ENCODE measurements around the gene ACSS2.

ACSS2 gene

GRCh38 chr20:34951252-34951651 lies 74.8 kb downstream of the ACSS2 start:
- DNase-seq (ENCODE audit: low read depth) = no peak

DNA sequence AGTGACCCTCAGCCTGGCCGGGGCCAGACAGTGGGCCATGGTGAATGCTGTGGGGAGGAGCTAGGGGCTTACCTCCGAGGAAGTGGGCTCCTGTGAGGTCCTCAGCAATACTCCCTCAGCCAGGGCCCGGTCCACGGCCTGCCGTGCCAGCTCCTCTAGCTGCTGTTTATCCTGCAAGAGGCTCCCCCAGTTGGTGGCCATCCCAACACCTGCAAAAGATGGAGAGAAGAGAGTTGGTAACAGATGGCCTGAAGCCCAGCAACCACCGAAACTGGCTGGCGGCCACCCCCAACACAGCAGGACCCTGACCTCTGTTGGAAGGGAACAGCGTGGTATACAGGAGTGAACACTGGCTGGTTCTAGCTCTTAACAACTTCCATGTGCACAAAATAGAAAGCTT lies 75.2 kb downstream of the ACSS2 start:
- no peak for DNase-seq (ENCODE audit: low read depth)

DNA sequence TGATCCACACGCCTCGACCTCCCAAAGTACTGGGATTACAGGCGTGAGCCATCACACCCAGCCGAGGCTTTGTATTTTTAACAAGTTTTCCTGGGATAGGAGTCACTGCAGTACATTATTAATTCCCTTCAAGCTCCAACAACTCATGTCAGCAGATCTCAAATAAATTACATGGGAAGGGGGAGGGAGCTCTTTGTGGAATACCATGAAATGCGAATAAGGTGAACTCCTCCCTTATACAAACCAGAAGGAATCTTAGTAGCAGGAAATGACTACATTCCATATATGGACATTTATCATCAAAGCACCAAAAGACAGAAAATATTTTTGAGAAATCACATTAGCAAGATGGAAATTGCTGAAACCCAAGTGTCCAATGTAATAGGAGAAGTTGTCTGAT lies 76.3 kb downstream of the ACSS2 start:
- no peak for DNase-seq (ENCODE audit: low read depth)

DNA sequence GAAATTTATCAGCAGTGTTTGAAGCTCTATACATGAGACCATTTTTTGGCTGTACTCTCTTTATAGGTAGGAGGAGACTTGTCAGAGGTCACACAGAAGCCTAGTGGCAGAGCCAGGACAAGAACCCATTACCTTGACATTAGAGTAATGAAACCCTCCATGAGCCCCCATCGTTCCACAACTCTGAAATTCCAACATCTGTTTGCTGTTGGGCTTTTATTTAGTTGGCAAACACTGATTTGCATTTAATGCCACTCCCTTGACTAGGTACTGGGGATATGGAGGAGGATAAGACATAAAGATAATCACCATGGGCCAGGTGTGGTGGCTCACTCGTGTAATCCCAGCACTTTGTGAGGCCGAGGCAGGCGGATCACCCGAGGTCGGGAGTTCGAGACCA lies 77.5 kb downstream of the ACSS2 start:
- no peak for DNase-seq (ENCODE audit: low read depth)

DNA sequence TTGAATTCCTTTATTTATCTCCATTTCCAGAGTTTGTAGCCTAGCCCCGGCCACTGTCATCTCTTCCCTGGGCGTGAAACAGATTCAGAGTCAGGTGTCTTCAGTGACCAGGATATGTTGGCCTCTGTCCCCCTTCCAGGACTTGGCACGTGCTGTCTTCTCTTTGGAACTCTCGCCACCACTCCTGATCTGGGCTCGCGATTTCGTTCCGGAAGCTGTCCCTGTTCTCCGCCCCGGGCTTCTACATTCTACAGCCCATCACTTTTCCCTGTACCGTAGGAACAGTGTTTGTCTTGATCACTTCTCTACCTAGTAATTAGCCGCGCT lies 78.5 kb downstream of the ACSS2 start:
- DNase-seq (ENCODE audit: low read depth) = no peak

DNA sequence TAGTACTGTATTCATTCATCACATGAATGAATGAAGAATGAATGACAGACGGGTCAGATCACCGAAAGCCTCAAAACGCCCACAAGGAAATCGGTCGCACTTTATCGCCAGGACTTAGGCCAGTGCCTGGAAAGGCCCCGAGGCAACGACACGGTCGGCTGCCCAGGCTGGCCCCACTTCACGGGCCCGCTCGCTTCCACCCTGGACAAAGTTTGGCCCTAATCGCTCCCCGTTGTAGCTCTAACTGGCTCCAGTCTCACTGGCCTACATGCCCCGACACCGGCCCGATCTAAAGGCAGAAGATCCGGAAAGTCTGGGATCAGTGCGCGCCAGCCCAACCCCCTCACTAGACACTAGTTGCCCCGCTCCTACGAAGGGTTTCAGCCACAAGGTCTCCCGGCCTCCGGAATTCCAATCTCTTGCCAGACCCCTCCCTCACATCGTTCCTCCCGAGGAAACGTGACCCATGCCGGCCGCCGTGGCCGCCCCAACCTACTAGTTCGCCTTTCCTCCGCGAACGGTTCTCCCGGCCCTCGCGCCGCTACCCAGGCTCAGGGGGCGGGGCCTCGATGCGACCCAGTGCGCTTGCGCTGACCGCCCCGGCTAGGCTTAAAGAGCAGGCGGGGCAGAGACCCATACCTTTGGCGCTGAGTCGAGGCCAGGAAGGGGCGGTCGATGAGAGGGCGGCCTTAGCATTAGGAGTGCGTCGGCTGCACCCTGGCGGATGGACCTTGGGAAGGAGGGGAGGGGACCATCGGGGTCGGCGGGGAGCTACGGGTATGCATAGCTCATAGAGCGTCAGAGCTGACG lies 79.0 kb downstream of the ACSS2 start, which contains the start of the genes GSS and MYH7B:
Gene GSS, minus strand, starts transcription at position 576 of the 810 bp plus-strand sequence. CDS start 3,954 bp downstream, outside the sequence.
Gene MYH7B, plus strand, starts transcription at position 638 of the 810 bp plus-strand sequence. CDS start 22,138 bp downstream, outside the sequence.
- DNase-seq (ENCODE audit: low read depth) = peak; percentile 98

- DNase-seq (ENCODE audit: low read depth) = no peak
Observed at GRCh38 chr20:34956041-34956458, 79.6 kb downstream of the ACSS2 start.

DNA sequence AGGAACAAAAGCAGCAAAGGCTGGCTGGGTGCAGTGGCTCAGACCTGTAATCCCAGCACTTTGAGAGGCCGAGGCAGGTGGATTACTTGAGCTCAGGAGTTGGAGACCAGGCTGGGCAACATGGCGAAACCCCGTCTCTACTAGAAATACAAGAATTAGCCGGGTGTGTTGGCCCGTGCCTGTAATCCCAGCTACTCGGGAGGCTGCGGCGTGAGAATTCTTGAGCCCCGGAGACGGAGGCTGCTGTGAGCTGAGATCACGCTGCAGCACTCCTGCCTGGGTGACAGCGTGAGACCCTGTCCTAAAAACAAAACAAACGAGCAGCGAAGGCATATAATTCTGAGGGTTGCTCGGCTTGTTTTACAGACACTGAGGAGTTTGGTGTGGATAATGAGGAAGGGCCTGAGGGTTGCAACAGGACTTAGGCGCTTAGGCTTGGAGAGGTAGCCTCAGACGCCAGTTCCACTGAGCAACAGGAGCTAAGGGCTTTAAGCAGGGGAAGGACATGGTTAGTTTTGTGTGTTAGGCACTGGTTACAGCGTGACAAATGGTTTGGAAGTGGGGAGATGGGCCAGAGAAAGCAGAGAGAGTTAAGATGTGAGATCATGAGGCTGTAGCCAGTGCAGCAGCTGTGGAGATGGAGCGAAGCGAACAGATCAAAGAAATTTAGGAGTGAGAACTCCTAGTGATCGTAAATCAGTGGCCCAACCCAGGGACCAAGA lies 80.5 kb downstream of the ACSS2 start:
- no peak for DNase-seq (ENCODE audit: low read depth)

DNA sequence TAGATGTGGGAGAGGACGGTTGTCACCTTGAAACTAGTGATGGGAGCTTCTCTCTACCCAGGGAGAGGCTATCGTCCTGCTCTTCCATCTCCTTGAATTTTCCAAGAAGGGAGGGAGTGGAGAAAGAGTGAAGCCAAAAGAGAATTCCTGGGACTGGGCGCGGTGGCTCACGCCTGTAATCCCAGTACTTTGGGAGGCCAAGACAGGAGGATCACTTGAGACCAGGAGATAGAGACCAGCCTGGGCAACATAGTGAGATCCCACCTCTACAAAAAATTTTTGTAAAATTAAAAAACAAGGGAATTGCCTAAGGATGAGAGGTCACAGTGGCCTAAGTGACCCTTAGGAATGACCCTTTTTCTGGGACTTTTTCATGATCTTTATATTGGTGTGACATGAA lies 88.1 kb downstream of the ACSS2 start:
- DNase-seq (ENCODE audit: low read depth) = no peak

DNA sequence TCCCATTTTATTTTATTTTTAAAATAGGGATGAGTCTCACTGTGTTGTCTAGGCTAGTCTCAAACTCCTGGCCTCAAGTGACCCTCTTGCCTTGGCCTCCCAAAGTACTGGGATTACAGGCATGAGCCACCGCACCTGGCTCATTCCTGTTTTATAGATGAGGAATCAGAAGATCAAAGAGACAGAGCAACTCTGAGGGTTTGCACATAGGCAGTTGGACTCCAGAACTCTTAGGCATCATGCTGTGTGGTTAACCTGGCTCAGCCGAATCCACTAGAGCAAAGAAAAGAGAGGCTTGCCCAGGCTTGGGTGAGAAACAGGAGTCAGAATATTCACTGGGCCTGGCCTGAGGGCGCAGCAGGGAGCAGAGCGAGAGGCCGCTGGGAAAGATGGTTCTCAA lies 88.6 kb downstream of the ACSS2 start:
- no peak for DNase-seq (ENCODE audit: low read depth)

DNA sequence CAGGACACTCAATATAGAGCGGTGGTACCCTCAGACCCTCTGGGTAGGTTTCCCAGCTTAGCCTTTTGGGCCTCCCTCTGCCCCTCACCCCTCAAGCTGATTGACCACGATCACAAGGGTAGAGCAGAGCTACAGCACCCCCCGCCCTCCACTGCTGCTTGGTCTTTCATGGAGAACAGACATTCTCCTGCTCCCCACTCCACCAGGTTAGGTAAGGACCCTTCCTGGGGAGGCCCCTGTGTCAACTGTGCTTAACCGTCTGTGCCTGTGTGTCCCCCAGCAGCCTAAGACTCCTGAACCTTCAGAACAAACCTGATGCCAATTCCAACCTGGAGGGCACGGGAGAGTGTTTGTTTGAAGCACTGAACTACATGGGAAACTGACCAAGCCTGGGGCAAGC lies 91.0 kb downstream of the ACSS2 start:
- DNase-seq (ENCODE audit: low read depth) = no peak

GRCh38 chr20:34968042-34968775 lies 91.8 kb downstream of the ACSS2 start:
- no peak for DNase-seq (ENCODE audit: low read depth)

DNA sequence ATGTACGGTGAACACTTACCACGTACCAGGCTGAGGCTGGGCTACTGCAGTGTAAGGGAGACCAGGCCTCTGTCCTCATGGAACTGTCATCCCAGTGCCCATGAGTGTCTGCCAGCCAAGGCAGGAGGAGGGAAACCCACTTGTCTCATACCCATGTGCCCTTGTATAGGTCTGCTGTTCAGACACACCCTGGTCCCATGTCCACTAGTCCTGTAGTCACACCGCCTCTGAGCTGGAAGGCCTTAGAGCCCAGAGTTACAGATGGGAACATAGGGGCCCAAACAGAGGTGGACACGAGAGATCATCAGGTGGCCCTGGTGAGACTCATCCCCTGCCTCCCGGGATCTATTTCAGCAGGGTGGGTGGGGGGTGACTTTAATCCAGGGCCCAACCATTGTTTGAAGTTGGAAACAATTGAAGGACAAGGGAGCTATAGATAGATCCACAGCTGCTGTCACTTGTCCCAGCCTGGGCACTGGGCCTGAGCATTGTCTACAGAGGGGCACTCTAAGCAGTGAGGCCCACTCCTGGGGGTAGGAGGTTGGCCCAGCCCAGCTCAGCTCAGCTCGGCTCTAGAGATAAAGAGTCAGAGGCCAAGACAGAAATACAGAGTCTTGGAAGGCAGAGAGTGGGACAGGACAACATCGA lies 93.9 kb downstream of the ACSS2 start:
- no peak for DNase-seq (ENCODE audit: low read depth)

DNA sequence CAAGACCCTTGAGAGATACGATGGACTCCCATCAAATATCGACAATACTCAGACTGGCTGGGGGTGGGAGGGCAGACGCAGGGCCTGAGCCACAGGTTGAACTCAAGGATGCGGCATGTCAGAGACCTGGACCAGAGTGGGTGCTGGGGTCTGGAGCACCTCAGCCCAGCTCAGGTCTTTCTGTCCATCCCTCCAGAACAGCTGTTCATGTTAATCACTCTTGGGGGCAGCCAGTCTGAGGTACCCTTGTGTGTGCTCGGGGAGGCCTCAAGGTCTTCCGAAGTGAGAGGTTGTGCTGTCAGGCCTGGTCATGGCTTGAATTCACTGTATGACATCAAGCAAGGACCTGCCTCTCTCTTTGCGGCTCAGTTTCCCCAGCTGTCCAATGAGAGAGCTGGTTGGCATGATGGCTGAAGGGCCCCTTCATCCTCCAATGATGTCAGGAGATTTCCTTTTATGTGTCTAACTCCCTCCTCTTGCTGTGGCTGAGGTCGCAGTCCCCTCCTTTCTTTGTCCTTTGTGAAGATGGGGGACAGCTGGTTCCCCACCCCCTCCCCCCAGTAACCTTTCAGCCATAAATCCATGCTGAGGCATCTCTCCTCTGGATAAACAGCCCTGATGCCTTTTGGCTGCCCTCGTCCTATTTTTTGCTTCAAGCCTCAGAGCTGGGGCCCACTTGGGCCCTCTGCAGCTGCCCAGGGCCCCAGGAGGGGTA lies 94.6 kb downstream of the ACSS2 start:
- no peak for DNase-seq (ENCODE audit: low read depth)

DNA sequence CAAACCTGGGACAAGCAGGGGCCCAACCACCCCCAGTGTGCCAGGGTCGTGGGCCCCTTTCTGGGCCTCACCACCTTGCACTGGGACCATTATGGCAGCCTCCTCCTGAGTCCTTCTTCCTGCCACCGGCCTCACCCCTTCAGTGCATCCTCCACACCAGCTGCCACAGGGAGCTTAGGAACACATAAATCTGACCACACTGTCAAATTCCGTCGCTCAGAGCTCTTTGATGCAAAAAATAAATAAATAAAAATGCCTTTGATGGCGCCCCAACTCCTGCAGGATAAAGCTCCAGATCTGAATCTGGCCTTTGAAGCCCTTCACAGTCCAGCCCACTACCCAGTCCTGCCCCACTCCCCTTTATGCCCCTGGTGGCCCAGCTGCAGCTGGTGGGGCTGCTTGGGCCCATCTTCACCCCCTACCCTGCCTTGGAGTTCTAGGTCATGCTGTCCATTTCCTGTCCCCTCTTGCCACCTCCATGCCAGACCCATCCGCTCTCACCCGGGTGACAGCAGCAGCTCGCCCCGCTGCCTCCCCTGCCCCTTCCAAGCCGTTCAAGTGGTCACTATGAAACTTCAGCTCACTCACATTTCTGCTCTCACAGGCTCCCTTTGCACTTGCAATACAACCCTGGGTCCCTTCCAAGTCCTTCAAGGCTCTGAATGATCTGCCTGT lies 95.3 kb downstream of the ACSS2 start:
- no peak for DNase-seq (ENCODE audit: low read depth)

GRCh38 chr20:34974246-34974645 lies 97.8 kb downstream of the ACSS2 start:
- DNase-seq (ENCODE audit: low read depth) = no peak

GRCh38 chr20:34976286-34976685 lies 99.9 kb downstream of the ACSS2 start:
- no peak for DNase-seq (ENCODE audit: low read depth)

Measured in activated T-cell treated with anti-CD3 and anti-CD28 coated beads for 1 hour (primary cell).